SK-N-SH treated with all-trans-retinoic acid at 6 μM for 48 hours (cell line): ENCODE data around the gene OR10A3.

Experiments used
- BACH2 ChIP-seq: fragments of 250-450 bp; sonication (Bioruptor Pico); IDR thresholded peaks from 2 replicates; pipeline ENCODE4 v1.9.0; 2021; ENCODE audit warnings: mild to moderate bottlenecking, borderline replicate concordance
- ISL1 ChIP-seq: fragments of 250-450 bp; sonication (Bioruptor Pico); IDR thresholded peaks from 2 replicates; pipeline ENCODE4 v2.1.2; 2022; ENCODE audit warnings: mild to moderate bottlenecking, moderate library complexity
- RARB ChIP-seq: fragments of 250-450 bp; sonication (Bioruptor Pico); IDR thresholded peaks from 2 replicates; pipeline ENCODE4 v1.8.0; 2021; ENCODE audit warnings: mild to moderate bottlenecking, moderate library complexity
- SNAI2 ChIP-seq: fragments of 250-450 bp; sonication (Bioruptor Pico); IDR thresholded peaks from 2 replicates; pipeline ENCODE4 v1.5.0; 2020; ENCODE audit warnings: mild to moderate bottlenecking, moderate library complexity
- ZC3H10 ChIP-seq: fragments of 250-450 bp; sonication (Bioruptor Pico); IDR thresholded peaks from 2 replicates; pipeline ENCODE4 v1.5.1; 2021; ENCODE audit warnings: mild to moderate bottlenecking, moderate library complexity
- TF ChIP-seq, protein P1 (sequence below): fragments of 250-450 bp; sonication (Bioruptor Pico); IDR thresholded peaks from 2 replicates; pipeline ENCODE4 v1.8.0; 2020; ENCODE audit warnings: mild to moderate bottlenecking, moderate library complexity, borderline replicate concordance
- TF ChIP-seq, protein P2 (sequence below): fragments of 250-450 bp; sonication (Bioruptor Pico); IDR thresholded peaks from 2 replicates; pipeline ENCODE4 v1.5.0; 2020; ENCODE audit warnings: mild to moderate bottlenecking, moderate library complexity

DNA sequence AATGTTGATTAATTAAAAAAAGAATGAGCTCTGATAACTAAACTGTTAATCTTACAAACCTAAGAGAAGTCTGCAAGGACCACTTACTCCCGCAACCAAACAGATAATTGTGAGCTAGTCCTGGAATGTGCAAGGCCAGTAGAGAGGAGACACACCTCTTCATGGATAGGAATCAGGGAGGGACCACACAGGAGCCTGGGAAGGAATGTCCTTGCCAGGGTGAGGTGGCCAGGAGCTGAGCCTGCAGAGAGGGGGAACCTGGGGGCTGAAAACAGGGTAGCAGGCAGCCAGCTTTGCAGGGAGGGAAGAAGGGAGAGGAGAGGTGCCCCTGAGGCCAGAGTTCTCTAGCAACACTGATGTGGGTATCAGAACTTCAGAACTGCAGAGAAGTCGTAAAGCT lies 33.2 kb upstream of the OR10A3 start:
- no peak for TF ChIP-seq ZC3H10 (CRISPR knock-in tag)
- TF ChIP-seq, protein P1, sequence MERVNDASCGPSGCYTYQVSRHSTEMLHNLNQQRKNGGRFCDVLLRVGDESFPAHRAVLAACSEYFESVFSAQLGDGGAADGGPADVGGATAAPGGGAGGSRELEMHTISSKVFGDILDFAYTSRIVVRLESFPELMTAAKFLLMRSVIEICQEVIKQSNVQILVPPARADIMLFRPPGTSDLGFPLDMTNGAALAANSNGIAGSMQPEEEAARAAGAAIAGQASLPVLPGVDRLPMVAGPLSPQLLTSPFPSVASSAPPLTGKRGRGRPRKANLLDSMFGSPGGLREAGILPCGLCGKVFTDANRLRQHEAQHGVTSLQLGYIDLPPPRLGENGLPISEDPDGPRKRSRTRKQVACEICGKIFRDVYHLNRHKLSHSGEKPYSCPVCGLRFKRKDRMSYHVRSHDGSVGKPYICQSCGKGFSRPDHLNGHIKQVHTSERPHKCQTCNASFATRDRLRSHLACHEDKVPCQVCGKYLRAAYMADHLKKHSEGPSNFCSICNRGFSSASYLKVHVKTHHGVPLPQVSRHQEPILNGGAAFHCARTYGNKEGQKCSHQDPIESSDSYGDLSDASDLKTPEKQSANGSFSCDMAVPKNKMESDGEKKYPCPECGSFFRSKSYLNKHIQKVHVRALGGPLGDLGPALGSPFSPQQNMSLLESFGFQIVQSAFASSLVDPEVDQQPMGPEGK (CRISPR knock-in tag): no peak
- TF ChIP-seq RARB (CRISPR knock-in tag): no peak
- no peak for TF ChIP-seq ISL1 (CRISPR knock-in tag)
- TF ChIP-seq, protein P2, sequence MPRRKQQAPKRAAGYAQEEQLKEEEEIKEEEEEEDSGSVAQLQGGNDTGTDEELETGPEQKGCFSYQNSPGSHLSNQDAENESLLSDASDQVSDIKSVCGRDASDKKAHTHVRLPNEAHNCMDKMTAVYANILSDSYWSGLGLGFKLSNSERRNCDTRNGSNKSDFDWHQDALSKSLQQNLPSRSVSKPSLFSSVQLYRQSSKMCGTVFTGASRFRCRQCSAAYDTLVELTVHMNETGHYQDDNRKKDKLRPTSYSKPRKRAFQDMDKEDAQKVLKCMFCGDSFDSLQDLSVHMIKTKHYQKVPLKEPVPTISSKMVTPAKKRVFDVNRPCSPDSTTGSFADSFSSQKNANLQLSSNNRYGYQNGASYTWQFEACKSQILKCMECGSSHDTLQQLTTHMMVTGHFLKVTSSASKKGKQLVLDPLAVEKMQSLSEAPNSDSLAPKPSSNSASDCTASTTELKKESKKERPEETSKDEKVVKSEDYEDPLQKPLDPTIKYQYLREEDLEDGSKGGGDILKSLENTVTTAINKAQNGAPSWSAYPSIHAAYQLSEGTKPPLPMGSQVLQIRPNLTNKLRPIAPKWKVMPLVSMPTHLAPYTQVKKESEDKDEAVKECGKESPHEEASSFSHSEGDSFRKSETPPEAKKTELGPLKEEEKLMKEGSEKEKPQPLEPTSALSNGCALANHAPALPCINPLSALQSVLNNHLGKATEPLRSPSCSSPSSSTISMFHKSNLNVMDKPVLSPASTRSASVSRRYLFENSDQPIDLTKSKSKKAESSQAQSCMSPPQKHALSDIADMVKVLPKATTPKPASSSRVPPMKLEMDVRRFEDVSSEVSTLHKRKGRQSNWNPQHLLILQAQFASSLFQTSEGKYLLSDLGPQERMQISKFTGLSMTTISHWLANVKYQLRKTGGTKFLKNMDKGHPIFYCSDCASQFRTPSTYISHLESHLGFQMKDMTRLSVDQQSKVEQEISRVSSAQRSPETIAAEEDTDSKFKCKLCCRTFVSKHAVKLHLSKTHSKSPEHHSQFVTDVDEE (CRISPR knock-in tag): no peak
- TF ChIP-seq BACH2 (CRISPR knock-in tag): no peak
- no peak for TF ChIP-seq SNAI2 (CRISPR knock-in tag)
